Non-pigmented ciliary epithelial cell (primary cell): ENCODE measurements around the gene HTRA1.

Experiments
- DNase-seq: peaks from one replicate; pipeline ENCODE4 v3.0.0-alpha.2; 2010; ENCODE audit warnings: low read depth

The HTRA1 gene

DNA sequence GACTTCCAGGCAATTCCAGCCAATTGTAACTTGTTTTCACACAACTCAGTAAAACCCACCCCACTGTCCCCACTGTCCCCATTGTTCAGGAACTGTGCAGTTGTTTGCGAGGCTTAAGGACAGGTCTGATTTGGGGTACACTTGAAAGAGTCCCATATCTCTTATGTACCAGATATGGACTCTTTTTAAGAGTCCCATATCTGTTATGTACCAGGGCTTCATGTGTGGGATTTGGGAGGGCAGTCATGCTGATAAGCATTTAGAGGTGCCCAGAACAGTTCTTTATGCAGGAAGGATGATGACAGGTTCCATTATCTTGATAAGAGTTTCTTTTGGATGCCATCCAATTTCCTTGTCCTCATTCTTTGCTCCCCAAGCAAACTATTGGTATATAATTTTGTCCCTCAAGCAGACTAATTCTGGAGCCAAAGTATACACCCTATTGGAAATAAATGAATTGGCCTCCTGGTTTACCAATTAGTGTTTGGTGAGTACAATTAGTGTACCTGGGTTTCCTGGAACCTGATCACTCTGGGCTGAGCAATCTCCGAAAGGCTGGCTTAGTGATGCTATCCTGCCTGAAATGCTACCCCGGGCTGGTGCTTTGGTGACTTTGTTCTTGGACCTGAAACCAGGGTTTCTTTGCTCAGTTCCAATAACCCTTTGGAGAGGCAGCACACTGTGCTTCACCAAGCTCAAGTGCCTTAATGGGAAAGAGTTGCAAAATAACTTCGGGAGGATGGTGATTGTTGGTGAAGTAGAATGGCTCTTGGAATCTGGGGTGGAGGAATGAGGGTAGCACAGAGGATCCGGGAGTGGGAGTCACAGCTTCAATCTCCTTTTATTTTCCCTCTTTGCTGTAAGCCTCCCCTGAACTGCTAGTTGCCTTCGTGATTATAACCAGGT is 93.0 kb downstream of the HTRA1 start:
- no peak for DNase-seq

- DNase-seq, result no peak
Measured at GRCh38 chr10:122555442-122555841, 94.1 kb downstream of the HTRA1 start.

DNA sequence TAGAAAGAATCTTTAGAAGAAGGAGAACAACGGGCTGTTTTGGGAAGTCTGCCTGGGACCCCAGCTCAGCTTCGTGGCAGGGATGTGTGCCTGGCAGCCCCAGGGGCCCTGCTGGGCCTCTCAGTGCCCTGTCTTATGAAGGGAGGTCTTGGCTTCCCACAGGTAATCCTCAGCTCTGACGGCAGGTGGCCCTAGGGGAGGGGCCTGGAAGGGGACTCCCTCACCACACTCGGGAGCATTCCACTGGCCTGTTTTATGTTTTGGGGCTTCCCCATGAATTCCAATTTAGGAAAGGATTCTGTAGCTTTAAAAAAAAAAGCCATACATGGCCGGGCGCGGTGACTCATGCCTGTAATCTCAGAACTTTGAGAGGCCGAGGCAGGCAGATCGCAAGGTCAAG is 96.2 kb downstream of the HTRA1 start:
- DNase-seq, result no peak

GRCh38 chr10:122558452-122558851 is 97.1 kb downstream of the HTRA1 start:
- DNase-seq, result no peak

GRCh38 chr10:122559228-122559627 is 97.9 kb downstream of the HTRA1 start:
- DNase-seq, result no peak

GRCh38 chr10:122560279-122560804 is 99.0 kb downstream of the HTRA1 start, which contains the start of gene DMBT1:
DMBT1 (plus strand) TSS chr10:122560754; CDS start chr10:122560771, 17 bp downstream.
- no peak for DNase-seq

GRCh38 chr10:122561212-122561611 is 99.9 kb downstream of the HTRA1 start:
- no peak for DNase-seq

DNA sequence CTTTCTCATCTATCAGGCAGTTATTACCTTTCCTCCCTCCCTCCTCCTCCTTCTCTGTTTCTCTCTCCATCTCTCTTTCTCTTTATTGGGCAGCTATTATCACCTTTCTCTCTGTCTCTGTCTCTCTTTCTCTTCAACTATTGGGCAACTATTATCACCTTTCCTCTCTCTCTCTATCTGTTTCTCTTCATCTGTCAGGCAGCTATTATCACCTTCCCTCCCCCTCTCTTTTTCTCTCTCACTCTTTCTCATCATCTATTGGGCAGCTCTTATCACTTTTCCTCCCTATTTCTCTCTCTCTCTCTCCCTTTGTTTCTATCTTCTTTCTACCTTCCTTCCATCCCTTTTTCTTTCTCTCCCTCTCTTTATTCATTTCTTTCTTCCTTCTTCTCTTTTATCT is 100.4 kb downstream of the HTRA1 start:
- no peak for DNase-seq
